Suprapubic skin (tissue), 4 donors: ENCODE data around the gene RBP3. TPM values are rescaled to one million over a fixed set of nuclear protein-coding genes. Genes with fewer than 3 reads are reported as not detected.

Experiments used
- DNase-seq, 2 donors: peaks; one replicate each; pipeline ENCODE4 v3.0.0-alpha.2; 2019; ENCODE audit warnings: low spot score in 2 of 2
- H3K27ac ChIP-seq: fragments of 200-600 bp; sonication (generic); one replicate; pipeline ENCODE4 v1.5.1; 2019
- H3K27me3 ChIP-seq: fragments of 200-600 bp; sonication (generic); one replicate; pipeline ENCODE4 v1.5.1; 2019
- H3K36me3 ChIP-seq: fragments of 200-600 bp; sonication (generic); one replicate; pipeline ENCODE4 v1.5.1; 2019
- H3K4me1 ChIP-seq: fragments of 200-600 bp; sonication (generic); one replicate; pipeline ENCODE4 v1.5.1; 2019
- H3K4me3 ChIP-seq: fragments of 200-600 bp; sonication (generic); one replicate; pipeline ENCODE4 v1.5.1; 2019; ENCODE audit warnings: mild to moderate bottlenecking
- H3K9me3 ChIP-seq: fragments of 200-600 bp; sonication (generic); one replicate; pipeline ENCODE4 v1.5.1; 2019
- CTCF ChIP-seq, 2 donors: fragments of 200-600 bp in 1 of 2; fragments of 450-650 bp in 1 of 2; sonication (generic) in 1 of 2; IDR thresholded peaks; one replicate each; pipeline ENCODE4 v1.5.1; 2016 to 2019; ENCODE audit warnings: antibody characterized with exemption in 2 of 2, mild to moderate bottlenecking in 1 of 2, moderate library complexity in 1 of 2
- EP300 ChIP-seq: sonication (generic); formaldehyde crosslinking; IDR thresholded peaks from one replicate; pipeline ENCODE4 v1.6.1; 2017; ENCODE audit warnings: antibody characterized with exemption
- POLR2A ChIP-seq, 2 donors: fragments of 450-650 bp; IDR thresholded peaks; one replicate each; pipeline ENCODE4 v1.6.1; 2017; ENCODE audit warnings: antibody characterized with exemption in 2 of 2, mild to moderate bottlenecking in 2 of 2, moderate library complexity in 2 of 2
- POLR2AphosphoS5 ChIP-seq, 3 donors: sonication (generic); formaldehyde crosslinking; IDR thresholded peaks; one replicate each; pipeline ENCODE4 v1.6.1; 2017; ENCODE audit warnings: antibody characterized with exemption in 3 of 3
- WGBS: methylation state at CpG from one replicate; pipeline ENCODE4 v1.1.5; 2018; 5-methylcytosine and 5-hydroxymethylcytosine counted together
- total RNA-seq, 4 donors: library from RNA; depleted of rRNA; stranded (reverse); fragments of >200 nt; gene quantifications; one replicate each; pipeline ENCODE4 v1.1.0, GENCODE V29; 2016

The RBP3 gene
- total RNA-seq, 4 donors from 2014 or later = not detected

DNA sequence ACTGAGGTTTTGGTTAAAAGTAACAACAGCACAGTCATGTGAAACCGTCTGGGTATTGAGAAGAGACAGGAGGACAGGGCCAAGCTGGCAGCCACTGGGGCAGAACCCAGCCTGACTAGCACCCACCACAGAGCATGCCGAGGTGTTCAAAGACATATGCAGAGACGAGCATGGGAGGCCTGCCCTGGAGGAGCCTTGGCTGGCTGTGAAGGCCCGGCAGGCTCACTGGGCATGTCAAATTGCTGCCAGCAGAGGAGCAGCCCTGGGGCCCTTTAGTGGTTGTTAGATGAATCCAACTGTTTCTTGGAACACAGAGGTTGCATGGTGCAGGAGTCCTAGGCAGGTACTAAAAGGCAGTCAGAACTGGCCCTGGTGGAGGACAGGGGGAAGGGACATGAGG, 30.9 kb upstream of the RBP3 start:
- peak; percentile 34 to 47 for DNase-seq
- peaks cover 3% of the 10 kb centered on the region for H3K27me3 ChIP-seq
- H3K9me3 ChIP-seq = no peaks in the 10 kb centered on the region
- peaks cover 2% of the 10 kb centered on the region for H3K4me1 ChIP-seq
- H3K27ac ChIP-seq = no peak overlapping the region
- no peaks in the 10 kb centered on the region for H3K36me3 ChIP-seq
- no peak overlapping the region for H3K4me3 ChIP-seq
- TF ChIP-seq POLR2AphosphoS5 (IDR thresholded peaks at IDR 0.05) (no peak), POLR2A (IDR thresholded peaks at IDR 0.05) (no peak), EP300 (no peak), CTCF (IDR thresholded peaks at IDR 0.05) (no peak)
- 66% methylated on average over 4 of the region's 4 CpGs for WGBS

- no peak overlapping the region for H3K4me3 ChIP-seq
- 87% methylated on average over 9 of the region's 9 CpGs for WGBS
- no peak overlapping the region for H3K27ac ChIP-seq
- DNase-seq = peak; percentile 30 to 37
- no peaks in the 10 kb centered on the region for H3K36me3 ChIP-seq
- H3K4me1 ChIP-seq = no peaks in the 10 kb centered on the region
- peaks cover 10% of the 10 kb centered on the region for H3K27me3 ChIP-seq
- H3K9me3 ChIP-seq = no peaks in the 10 kb centered on the region
- no peak for TF ChIP-seq POLR2A (IDR thresholded peaks at IDR 0.05)
- TF ChIP-seq POLR2AphosphoS5 (IDR thresholded peaks at IDR 0.05) = no peak
- TF ChIP-seq CTCF (IDR thresholded peaks at IDR 0.05) = no peak
- TF ChIP-seq EP300 = no peak
These were observed 29.5 kb upstream of the RBP3 start for GRCh38 chr10:47318706-47319105.

DNA sequence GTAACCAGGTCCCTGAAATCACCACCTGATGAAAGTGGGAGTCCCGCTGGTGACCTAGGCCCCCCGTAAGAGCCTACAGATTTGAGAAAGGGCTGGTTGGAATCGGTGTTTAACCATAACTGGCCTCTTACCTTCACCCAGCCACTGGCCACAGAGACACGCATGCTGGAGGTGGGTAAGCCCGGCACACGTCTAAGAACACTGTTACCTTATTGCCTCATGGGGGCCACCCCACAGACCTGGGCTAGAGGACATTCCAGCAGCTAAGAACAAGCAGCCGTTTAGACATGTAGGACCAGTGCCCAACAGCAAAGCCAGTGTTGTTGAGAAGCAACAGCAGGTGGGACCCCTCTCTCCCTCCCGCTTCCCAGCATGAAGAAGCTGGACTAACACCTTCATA, 28.4 kb upstream of the RBP3 start:
- H3K27me3 ChIP-seq = peaks cover 10% of the 10 kb centered on the region
- no peak overlapping the region for H3K27ac ChIP-seq
- H3K4me3 ChIP-seq = no peak overlapping the region
- TF ChIP-seq CTCF (IDR thresholded peaks at IDR 0.05) = no peak
- no peak for TF ChIP-seq EP300
- TF ChIP-seq POLR2AphosphoS5 (IDR thresholded peaks at IDR 0.05) = no peak
- no peak for TF ChIP-seq POLR2A (IDR thresholded peaks at IDR 0.05)
- WGBS = 86% methylated on average over 7 of the region's 8 CpGs
- H3K36me3 ChIP-seq = no peaks in the 10 kb centered on the region
- no peaks in the 10 kb centered on the region for H3K9me3 ChIP-seq
- peak in 1 of 2 donors; percentile 26 for DNase-seq
- no peaks in the 10 kb centered on the region for H3K4me1 ChIP-seq

DNA sequence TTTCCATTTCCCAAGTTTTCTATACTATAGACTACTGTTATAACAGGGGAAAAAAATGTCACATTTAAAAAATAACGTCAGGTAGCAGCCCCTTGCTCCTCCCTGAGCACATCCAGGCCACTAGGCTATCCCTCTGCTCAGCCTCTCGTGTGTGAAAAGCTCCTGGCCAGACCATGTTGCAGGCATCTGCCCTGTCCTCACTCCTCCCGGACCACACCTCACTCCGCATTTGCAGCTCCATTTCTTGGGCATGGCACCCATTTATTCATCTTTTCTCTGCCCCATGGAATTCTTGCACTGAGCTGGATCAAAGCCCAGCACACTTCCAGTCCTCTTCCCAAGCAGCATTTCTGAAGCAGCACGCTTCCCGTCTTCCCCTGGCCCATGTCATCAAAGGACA, 27.4 kb upstream of the RBP3 start:
- 80% methylated on average over 6 of the region's 6 CpGs for WGBS
- Histone ChIP-seq H3K9me3 (no peaks in the 10 kb centered on the region), H3K27ac (no peak overlapping the region), H3K36me3 (no peaks in the 10 kb centered on the region), H3K4me3 (no peak overlapping the region), H3K4me1 (peaks cover 2% of the 10 kb centered on the region), H3K27me3 (peaks cover 10% of the 10 kb centered on the region)
- peak in 1 of 2 donors; percentile 43 for DNase-seq
- TF ChIP-seq CTCF (IDR thresholded peaks at IDR 0.05) (no peak), POLR2AphosphoS5 (IDR thresholded peaks at IDR 0.05) (no peak), EP300 (no peak), POLR2A (IDR thresholded peaks at IDR 0.05) (no peak)

- 85% methylated on average over 2 of the region's 8 CpGs for WGBS
These were observed 26.5 kb upstream of the RBP3 start for GRCh38 chr10:47321521-47322195.

More at GRCh38 chr10:47321521-47322195, 26.5 kb upstream of the RBP3 start:
- H3K4me1 ChIP-seq = peaks cover 7% of the 10 kb centered on the region
- peak in 1 of 2 donors; percentile 56 for DNase-seq
- H3K4me3 ChIP-seq = no peak overlapping the region
- H3K9me3 ChIP-seq = no peaks in the 10 kb centered on the region
- TF ChIP-seq EP300 (no peak), CTCF (IDR thresholded peaks at IDR 0.05) (no peak), POLR2A (IDR thresholded peaks at IDR 0.05) (no peak), POLR2AphosphoS5 (IDR thresholded peaks at IDR 0.05) (no peak)
- no peak overlapping the region for H3K27ac ChIP-seq
- peaks cover 10% of the 10 kb centered on the region for H3K27me3 ChIP-seq
- H3K36me3 ChIP-seq = no peaks in the 10 kb centered on the region
